ENCODE results near the gene PLCL2.

PLCL2 gene

GRCh38 chr3:16893618-16894200 is 9.0 kb downstream of the PLCL2 start:
- DNase-seq (ENCODE audit: low spot score) = no peak

GRCh38 chr3:16896094-16896627 is 11.4 kb downstream of the PLCL2 start:
- no peak for DNase-seq (ENCODE audit: low spot score)

- no peak for DNase-seq (ENCODE audit: low spot score)
Measured at GRCh38 chr3:16896820-16897219, 12.1 kb downstream of the PLCL2 start.

DNA sequence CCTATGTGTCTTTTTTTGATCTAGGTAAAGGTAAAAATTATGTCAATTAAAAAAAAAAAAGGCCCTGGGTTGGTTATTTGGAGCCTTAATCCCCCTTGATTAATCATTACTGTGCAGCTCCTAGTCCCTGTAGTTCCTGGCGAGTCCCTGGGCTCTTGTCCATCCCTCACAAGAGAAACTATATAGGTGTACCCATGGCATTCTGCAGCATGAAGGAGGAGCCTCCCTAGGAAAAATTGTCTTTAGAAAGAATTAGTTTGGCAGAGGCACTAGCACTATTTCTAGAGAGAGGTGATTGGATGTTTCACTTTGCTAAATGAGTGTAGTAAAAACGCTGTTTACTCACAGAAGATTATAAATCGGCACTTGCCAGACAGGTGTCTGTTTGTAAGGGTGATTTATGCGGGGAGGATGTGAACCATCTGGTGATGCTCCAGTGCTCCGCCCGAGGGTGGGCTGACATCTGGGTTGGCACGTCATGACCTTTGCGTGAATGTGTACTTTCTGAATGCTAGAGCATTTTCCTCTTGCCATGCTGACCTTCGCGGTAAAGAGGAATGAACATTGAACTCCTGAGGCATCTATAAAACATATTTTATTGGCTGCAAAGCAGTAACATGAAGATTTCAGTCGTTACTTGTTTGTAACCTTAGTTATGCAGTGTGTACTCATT is 12.6 kb downstream of the PLCL2 start:
- peak; percentile 24 for DNase-seq (ENCODE audit: low spot score)

DNA sequence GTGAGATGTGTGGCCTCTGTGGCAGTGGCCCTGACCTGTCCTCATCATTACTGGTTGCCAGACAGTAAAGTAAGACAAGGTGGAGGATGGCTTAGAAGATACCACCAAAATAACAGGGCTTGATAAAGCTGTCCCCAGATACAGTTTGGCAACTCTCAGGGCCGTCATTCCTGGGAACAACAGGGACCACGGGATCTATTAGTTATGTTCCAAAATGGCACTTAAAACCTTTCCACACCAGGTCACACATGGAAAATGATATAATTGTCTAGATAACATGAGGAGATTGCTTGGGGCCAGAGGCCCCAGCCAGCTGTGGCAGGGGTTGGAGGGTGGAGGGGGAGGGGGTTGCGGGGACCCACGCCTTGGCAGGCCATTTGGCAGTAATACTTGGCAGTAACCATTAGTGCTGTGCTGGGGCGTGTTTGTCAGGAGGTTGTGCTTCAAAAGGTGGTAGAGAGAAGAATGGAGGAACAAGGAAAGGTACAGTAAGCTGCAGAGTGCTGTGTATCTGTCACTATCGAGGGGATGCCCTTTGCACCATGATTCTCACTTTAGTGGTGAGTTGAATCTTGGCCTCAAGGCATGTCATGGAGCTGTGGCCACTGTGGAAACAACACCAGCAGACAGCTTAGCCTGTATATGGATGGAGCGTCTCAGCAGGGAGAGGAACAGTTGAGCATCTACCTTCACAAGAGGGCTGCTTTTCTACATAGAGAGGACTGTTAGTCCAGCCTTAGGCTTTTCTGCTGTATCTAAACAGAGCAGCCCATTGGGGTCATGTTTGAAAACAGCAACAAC is 14.0 kb downstream of the PLCL2 start:
- no peak for DNase-seq (ENCODE audit: low spot score)

DNA sequence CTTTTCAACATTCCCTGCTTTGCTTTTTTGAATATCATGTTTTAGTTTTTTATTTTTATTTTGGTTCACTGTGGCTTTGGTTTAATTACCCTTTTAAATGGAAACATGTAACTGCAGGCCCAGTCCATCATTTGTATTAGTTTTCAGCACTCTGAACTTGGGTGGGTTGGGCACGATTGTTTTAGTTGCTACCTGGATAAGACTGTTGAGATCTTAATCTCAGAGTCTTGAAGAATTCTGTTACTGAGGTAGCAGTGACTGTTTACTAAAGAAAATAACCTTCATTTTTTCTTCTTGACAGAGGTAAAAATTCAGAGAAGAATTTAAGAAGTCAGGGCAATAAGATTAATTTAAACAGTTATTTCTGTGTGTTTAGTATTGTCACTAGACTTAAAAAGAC is 15.2 kb downstream of the PLCL2 start:
- DNase-seq (ENCODE audit: low spot score) = no peak

DNA sequence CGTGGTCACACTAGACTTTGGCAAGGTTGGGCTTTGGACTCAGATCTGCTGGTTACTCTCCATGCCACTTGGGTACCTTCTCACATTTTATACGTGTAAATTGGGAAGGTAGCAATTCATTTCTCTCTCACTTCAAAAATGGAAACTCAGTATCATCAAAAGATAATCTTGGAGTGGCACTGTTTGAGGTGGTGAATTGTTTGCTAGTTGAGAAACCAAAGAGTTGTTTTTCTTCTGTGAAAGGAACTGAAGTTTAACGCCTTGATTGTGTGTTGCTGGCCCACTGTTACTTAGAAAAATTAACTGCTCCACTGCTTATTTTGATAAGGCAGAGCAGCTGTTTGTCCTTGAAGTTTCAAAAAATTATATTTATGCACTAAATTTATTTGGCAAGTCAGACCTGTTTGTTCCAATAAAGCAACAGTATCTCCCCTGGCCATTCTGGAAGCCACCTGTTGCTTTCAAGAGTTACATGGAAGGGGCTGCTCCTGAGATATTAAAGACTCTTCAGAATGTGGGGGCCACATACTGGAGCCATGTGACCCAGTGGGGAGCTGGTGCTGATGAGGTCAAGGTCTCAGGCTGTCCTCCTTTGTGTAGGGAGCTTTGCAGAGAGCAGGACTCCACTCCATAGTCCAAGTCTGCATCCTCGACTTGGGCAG is 16.2 kb downstream of the PLCL2 start:
- no peak for DNase-seq (ENCODE audit: low spot score)

GRCh38 chr3:16904423-16905417 is 20.0 kb downstream of the PLCL2 start:
- no peak for DNase-seq (ENCODE audit: low spot score)

- no peak for DNase-seq (ENCODE audit: low spot score)
Measured at GRCh38 chr3:16905704-16906103, 20.9 kb downstream of the PLCL2 start.

DNA sequence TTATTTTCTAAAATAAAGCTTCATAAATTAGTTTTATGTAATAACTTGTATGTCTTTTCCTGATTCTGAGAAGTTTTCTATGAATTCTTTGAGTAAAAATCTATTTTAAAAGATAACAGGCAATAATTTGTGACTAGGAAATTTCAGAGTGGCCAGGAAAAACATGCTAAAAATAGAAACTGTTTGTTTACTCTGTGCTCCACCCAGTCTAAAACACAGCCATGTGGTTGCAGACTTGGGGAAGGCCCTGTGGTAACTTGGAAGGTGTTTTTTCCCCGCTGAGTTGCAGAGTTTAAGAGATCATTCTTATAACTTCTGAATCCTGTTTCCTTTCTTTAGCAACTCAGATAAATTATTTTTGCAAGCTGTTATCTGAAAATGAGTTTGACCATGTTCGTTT is 21.9 kb downstream of the PLCL2 start:
- peak; percentile 40 for DNase-seq (ENCODE audit: low spot score)

DNA sequence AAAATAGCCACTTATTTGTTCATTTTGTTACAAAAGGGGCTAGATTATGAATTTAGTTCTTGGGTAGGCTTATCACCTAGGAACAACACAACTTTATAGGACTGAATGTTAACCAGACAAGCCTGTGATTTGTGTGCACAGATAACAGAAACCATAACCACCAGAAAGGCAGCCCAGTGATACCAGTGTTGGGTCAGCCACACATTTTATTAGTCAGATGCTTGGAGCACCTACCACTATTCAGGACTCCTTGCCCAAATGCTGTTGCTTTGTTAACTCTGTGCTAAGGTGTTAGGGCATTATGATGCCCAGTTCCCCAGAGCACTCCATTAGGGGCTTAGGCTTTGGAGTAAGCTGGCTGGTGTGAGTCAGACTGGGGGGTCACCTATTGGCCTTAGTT is 22.5 kb downstream of the PLCL2 start:
- DNase-seq (ENCODE audit: low spot score) = no peak

DNA sequence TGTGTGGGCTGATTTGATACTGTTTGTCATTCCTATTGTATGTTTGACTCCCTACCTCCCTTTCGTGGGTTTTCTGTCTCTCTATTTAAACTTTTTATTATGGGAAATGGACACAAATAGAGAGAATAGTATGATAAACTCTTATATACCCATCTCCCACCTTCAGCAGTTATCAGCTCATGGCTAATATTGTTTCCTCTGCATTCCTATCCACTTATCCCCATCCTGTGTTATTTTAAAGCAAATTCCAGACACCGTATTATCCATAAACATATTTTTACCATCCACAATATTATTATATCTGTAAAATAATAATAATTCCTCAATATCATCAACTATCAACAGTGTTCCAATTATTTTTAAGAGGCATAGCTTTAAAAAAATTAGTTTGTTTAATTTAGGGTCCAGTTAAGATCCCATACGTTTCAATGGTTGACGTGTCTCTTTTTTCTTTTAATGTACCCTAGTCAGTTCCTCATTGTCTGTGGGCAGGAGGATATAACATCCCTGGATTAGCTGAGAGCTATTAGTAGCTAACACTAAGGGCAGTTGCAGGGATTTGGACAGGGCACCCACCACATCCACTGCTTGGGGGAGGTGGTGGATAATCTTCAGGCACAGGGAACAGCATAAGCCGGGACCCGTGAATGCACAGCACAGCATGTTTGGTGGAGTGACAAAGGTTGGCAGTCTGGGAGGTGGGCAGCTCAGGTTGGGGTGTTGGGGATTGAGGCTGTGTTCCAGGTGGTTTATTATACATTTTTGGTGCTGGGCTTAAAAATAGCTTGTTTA is 23.5 kb downstream of the PLCL2 start:
- no peak for DNase-seq (ENCODE audit: low spot score)

DNA sequence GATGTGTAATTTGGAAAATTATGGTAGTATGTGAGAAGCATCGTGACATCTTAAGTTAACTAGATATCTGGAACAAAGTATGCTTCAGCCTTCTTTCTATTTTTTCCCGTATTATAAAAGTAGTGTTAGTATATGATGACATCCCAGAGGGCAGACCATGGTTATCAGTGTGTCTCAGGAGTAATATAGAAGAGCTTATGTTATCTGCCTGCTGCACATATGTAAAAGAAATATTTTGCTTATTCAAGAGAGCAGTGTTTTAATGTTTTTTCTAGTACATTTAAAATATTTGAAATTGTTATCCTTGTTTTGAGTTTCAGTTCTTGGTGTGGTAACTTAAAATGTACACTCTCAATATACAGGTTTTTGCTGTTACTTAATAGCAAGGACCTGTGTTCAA is 24.1 kb downstream of the PLCL2 start:
- DNase-seq (ENCODE audit: low spot score) = no peak

GRCh38 chr3:16909802-16910201 is 25.0 kb downstream of the PLCL2 start:
- DNase-seq (ENCODE audit: low spot score) = no peak

- DNase-seq (ENCODE audit: low spot score) = no peak
Measured at GRCh38 chr3:16910207-16910606, 25.5 kb downstream of the PLCL2 start.

- DNase-seq (ENCODE audit: low spot score) = no peak
Measured at GRCh38 chr3:16911916-16912315, 27.2 kb downstream of the PLCL2 start.

DNA sequence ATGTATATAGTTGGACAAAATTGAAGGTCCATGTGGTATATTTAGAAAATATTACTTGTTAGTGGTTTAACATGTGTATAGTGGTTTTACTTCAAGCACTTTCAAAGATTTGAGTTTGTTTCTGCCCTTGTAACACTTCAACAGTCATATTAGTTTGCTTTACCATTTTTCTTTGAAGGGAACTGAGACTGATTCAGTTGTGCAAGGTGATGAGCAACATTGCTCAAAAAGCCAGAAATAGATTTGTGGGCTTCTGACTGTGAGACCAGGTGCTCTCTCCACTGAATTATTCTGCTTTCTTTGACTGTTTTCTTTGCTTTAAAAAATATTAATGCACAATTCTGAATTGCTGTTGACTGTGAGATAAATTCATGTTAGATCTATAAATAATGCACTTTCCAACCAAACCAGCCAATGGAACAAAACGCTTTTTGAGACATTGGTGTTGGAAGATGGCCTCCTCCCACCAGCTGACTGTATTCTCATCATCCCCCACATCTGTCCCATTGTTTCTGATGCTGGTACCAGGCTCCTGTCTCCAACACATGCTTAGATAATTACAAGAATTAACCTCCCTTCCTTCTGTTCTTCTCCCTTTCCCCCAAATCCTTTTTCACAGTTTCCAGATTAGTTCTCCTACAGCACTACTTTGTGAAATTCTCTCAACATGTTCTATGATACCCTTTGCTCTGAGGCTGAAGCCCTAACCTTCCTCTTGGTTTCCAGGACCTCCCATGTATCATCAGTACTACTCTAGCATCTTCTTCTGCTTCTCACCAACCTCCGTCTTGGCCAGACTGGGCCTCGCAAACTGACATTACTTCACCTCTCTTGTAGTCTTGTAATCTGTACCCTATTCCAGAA is 27.9 kb downstream of the PLCL2 start:
- no peak for DNase-seq (ENCODE audit: low spot score)

DNA sequence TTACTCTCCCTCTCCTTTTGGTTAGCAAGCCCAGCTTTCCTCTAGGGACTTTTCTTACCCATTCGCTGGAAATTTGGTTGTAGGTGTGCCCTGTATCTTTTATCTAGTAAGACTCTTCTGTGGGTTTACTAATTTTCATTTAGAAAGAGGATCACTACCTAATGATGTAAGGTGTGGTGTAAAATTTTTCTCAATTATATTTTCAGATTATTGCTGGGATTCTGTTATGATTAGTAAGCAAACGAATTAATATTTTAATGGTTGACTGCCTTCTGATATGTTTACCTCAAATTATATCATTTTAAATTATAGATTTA is 28.5 kb downstream of the PLCL2 start:
- DNase-seq (ENCODE audit: low spot score) = no peak

DNA sequence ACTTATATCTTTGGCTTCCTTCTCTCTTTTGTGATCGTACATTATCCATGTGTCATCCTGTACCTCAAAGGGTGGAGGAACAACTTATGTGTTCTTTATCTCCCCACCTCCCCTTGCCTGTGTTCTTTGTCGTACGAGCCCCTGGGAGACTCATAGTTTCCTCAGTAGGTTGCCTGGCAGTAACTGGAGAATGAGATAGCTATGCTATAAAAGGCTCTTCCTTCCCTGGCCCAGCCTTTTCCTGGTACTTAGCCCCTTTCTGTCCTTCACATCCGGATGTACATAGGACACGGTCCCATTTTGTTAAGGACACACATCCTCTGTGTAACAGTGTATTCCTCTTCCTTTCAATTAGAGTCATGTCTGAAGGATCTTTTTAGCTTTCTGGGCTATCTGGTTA is 32.1 kb downstream of the PLCL2 start:
- no peak for DNase-seq (ENCODE audit: low spot score)
